Measurements from ENCODE around the gene LRP3. TPM values are rescaled to one million over a fixed set of nuclear protein-coding genes. Genes with fewer than 3 reads are reported as not detected.

Gene LRP3
- polyA plus RNA-seq, 1 of the 3 experiments (the other 2 are of a cell fraction): 8.2 TPM

DNA sequence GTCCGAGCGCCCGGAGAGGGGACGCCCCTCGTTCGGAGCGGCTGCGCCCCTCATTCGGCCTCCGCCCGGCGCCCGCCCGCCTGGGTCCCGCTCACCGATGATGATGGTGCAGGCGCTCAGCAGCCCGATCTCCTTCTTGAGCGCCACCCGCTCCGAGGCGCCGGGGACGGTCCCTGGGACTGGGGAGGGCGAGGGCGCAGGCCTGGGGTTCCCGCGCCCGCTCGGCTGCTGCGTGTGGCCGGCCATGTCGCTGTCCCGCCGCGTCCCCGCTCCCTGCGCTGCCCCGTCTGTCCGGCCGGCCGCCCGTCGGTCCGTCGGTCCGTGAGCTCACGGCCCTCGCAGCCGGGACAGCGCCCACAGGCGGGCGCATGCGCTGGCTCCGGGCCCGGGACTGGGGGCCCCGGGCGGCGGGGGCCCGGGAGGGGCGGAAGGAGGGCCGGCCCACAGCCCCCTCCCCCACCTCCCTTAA, 31.4 kb downstream of the LRP3 start, which contains the start of gene SLC7A10:
Gene SLC7A10 (minus strand): TSS at position 393 of the 469 bp plus-strand sequence. CDS start 147 bp downstream, at position 246.
- H3K4me2 ChIP-seq: 0 out of 2 replicates have a peak within 1 kb of the TSS, but pooled peaks have one; percentile 15
- POLR2A ChIA-PET: interaction anchor here (1.4 kb wide), 1 partner anchor 148 kb away, joined by 5 read pairs; the partner anchor contains the start of gene CEBPG

DNA sequence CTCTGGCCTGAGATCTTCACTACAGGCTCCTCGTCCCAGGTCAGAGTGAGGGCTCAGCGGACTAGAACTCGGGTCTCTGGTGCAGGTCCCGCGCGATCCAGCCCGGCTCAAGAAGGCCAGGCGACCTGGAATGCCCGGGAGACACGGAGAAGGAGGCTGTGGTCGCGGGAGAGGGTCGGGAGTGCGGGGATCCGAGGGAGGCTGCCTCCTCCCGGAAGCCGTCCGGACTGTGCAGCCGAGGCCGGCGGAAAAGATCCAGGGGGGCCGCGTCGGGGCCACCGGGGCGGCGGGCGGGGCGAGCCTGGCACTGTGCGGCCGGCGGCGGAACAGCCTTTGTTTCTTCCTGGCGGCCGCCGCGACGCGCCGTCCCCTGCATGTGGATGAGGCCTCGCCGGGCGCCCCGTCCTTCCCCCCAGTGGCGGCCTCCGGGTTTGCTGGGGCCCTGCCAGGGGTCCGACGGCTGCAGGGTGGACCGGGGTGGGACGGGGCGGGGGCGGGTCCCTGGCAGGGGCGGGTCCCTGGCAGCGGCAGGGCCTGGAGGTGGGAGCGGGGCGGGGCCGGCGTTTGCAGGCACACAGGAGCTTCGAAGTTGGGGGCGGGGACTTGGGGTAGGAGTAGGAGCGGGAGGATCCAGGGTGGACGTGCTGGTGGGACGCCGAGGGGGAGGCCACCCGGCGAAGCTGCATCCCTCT, 32.6 kb downstream of the LRP3 start:
- Histone ChIP-seq H3K4me3 (ENCODE audit: low read depth in 2 of 2, low read length in 1 of 2) (no peak overlapping the region; a peak in 1 of 4 replicates), H3K4me1 (ENCODE audit: control insufficient read depth in 1 of 2, insufficient read depth in 2 of 2, low read depth in 1 of 2, low read length in 1 of 2) (no peaks in the 10 kb centered on the region; a peak in 1 of 4 replicates), H3K27me3 (ENCODE audit: insufficient read depth) (peaks cover 38% of the 10 kb centered on the region), H3K79me2 (ENCODE audit: insufficient read depth) (no peaks in the 10 kb centered on the region), H4K20me1 (ENCODE audit: insufficient read depth) (no peaks in the 10 kb centered on the region), H3K9me3 (0 out of 2 replicates have a peak, but pooled peaks cover 9% of the 10 kb centered on the region), H3K9ac (no peak overlapping the region), H3K4me2 (no peak overlapping the region), H2AFZ (ENCODE audit: low read depth) (no peak overlapping the region), H3K9me2 (no peaks in the 10 kb centered on the region), H3F3A (replicated peaks; ENCODE audit: insufficient read depth) (no peaks in the 10 kb centered on the region), H3K27ac (ENCODE audit: low read depth in 2 of 2, low read length in 1 of 2) (no peak overlapping the region), H3K36me3 (replicated peaks in 1 of 2; ENCODE audit: control insufficient read depth in 1 of 2, insufficient read depth in 2 of 2, low read length in 1 of 2) (no peaks in the 10 kb centered on the region)
- CTCF ChIA-PET: interaction anchor here (0.5 to 5.0 kb wide), 6 partner anchors 9 to 180 kb away, joined by 3 to 34 read pairs (median 8); no protein-coding TSS in a partner anchor
- peak; percentile 85 for DNase-seq
- 14% methylated on average over 25 of the region's 66 CpGs for WGBS (ENCODE audit: low lambda C conversion rate)
- POLR2A ChIA-PET: interaction anchor here (1.4 kb wide), 1 partner anchor 147 kb away, joined by 5 read pairs; the partner anchor contains the start of gene CEBPG
- TF ChIP-seq RAD21 (IDR thresholded peaks at IDR 0.05; ENCODE audit: low read length) (no peak), JUND (IDR thresholded peaks at IDR 0.05) (no peak), FOXJ3 (CRISPR knock-in tag; IDR thresholded peaks at IDR 0.05) (no peak), ELF1 (IDR thresholded peaks at IDR 0.05) (no peak), EP300 (IDR thresholded peaks at IDR 0.05; ENCODE audit: borderline replicate concordance in 1 of 2, low read depth in 1 of 2, low read length in 1 of 2) (no peak), NFIC (IDR thresholded peaks at IDR 0.05; ENCODE audit: borderline replicate concordance) (no peak), POLR2AphosphoS5 (IDR thresholded peaks at IDR 0.05; ENCODE audit: low read depth, low read length) (no peak)
- TF ChIP-seq, protein P1, sequence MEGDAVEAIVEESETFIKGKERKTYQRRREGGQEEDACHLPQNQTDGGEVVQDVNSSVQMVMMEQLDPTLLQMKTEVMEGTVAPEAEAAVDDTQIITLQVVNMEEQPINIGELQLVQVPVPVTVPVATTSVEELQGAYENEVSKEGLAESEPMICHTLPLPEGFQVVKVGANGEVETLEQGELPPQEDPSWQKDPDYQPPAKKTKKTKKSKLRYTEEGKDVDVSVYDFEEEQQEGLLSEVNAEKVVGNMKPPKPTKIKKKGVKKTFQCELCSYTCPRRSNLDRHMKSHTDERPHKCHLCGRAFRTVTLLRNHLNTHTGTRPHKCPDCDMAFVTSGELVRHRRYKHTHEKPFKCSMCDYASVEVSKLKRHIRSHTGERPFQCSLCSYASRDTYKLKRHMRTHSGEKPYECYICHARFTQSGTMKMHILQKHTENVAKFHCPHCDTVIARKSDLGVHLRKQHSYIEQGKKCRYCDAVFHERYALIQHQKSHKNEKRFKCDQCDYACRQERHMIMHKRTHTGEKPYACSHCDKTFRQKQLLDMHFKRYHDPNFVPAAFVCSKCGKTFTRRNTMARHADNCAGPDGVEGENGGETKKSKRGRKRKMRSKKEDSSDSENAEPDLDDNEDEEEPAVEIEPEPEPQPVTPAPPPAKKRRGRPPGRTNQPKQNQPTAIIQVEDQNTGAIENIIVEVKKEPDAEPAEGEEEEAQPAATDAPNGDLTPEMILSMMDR (IDR thresholded peaks at IDR 0.05): no peak
- TF ChIP-seq, protein P2, sequence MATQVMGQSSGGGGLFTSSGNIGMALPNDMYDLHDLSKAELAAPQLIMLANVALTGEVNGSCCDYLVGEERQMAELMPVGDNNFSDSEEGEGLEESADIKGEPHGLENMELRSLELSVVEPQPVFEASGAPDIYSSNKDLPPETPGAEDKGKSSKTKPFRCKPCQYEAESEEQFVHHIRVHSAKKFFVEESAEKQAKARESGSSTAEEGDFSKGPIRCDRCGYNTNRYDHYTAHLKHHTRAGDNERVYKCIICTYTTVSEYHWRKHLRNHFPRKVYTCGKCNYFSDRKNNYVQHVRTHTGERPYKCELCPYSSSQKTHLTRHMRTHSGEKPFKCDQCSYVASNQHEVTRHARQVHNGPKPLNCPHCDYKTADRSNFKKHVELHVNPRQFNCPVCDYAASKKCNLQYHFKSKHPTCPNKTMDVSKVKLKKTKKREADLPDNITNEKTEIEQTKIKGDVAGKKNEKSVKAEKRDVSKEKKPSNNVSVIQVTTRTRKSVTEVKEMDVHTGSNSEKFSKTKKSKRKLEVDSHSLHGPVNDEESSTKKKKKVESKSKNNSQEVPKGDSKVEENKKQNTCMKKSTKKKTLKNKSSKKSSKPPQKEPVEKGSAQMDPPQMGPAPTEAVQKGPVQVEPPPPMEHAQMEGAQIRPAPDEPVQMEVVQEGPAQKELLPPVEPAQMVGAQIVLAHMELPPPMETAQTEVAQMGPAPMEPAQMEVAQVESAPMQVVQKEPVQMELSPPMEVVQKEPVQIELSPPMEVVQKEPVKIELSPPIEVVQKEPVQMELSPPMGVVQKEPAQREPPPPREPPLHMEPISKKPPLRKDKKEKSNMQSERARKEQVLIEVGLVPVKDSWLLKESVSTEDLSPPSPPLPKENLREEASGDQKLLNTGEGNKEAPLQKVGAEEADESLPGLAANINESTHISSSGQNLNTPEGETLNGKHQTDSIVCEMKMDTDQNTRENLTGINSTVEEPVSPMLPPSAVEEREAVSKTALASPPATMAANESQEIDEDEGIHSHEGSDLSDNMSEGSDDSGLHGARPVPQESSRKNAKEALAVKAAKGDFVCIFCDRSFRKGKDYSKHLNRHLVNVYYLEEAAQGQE (IDR thresholded peaks at IDR 0.05; ENCODE audit: low read depth, low read length): no peak

More for the DNA sequence above, 31.4 kb downstream of the LRP3 start, which contains the start of gene SLC7A10:
- H3F3A ChIP-seq (replicated peaks; ENCODE audit: insufficient read depth): no peaks in the 10 kb centered on the region
- no peak within 1 kb of the TSS for H2AFZ ChIP-seq (ENCODE audit: low read depth)
- H3K9ac ChIP-seq: no peak within 1 kb of the TSS
- H3K9me3 ChIP-seq: 0 out of 2 replicates have a peak, but pooled peaks cover 9% of the 10 kb centered on the region
- H3K27me3 ChIP-seq (ENCODE audit: insufficient read depth): peaks cover 38% of the 10 kb centered on the region
- CTCF ChIA-PET: interaction anchor here (1.0 to 5.0 kb wide), 4 partner anchors 10 to 181 kb away, joined by 3 to 34 read pairs (median 4); no protein-coding TSS in a partner anchor
- peak; percentile 83 for DNase-seq
- peak within 1 kb of the TSS in 1 of 2 experiments; percentile 22; a peak in 1 of 4 replicates for H3K4me3 ChIP-seq (ENCODE audit: low read depth in 2 of 2, low read length in 1 of 2)
- H3K36me3 ChIP-seq (replicated peaks in 1 of 2; ENCODE audit: control insufficient read depth in 1 of 2, insufficient read depth in 2 of 2, low read length in 1 of 2): no peaks in the 10 kb centered on the region
- TF ChIP-seq, protein P2 (IDR thresholded peaks at IDR 0.05; ENCODE audit: low read depth, low read length): no peak
- TF ChIP-seq NRF1 (IDR thresholded peaks at IDR 0.05; ENCODE audit: low read depth, low read length): peak; percentile 26; the same call in 1 of the 2 replicates
- WGBS (ENCODE audit: low lambda C conversion rate): 0% methylated on average over 8 of the region's 62 CpGs
- H3K4me1 ChIP-seq (ENCODE audit: control insufficient read depth in 1 of 2, insufficient read depth in 2 of 2, low read depth in 1 of 2, low read length in 1 of 2): no peaks in the 10 kb centered on the region; a peak in 1 of 4 replicates
- no peaks in the 10 kb centered on the region for H3K9me2 ChIP-seq
- no peaks in the 10 kb centered on the region for H3K79me2 ChIP-seq (ENCODE audit: insufficient read depth)
- H4K20me1 ChIP-seq (ENCODE audit: insufficient read depth): no peaks in the 10 kb centered on the region
- no peak within 1 kb of the TSS for H3K27ac ChIP-seq (ENCODE audit: low read depth in 2 of 2, low read length in 1 of 2)

All from SK-N-SH (cell line).